ENCODE measurements around the gene HSDL2. TPM values are rescaled to one million over a fixed set of nuclear protein-coding genes. Genes with fewer than 3 reads are reported as not detected.

The HSDL2 gene
- total and polyA plus RNA-seq, 10 of the 15 experiments (the other 5 are each of a cell fraction or from before 2014, with no cell fraction given): 20.9 to 46.1 (median 27.0) TPM

DNA sequence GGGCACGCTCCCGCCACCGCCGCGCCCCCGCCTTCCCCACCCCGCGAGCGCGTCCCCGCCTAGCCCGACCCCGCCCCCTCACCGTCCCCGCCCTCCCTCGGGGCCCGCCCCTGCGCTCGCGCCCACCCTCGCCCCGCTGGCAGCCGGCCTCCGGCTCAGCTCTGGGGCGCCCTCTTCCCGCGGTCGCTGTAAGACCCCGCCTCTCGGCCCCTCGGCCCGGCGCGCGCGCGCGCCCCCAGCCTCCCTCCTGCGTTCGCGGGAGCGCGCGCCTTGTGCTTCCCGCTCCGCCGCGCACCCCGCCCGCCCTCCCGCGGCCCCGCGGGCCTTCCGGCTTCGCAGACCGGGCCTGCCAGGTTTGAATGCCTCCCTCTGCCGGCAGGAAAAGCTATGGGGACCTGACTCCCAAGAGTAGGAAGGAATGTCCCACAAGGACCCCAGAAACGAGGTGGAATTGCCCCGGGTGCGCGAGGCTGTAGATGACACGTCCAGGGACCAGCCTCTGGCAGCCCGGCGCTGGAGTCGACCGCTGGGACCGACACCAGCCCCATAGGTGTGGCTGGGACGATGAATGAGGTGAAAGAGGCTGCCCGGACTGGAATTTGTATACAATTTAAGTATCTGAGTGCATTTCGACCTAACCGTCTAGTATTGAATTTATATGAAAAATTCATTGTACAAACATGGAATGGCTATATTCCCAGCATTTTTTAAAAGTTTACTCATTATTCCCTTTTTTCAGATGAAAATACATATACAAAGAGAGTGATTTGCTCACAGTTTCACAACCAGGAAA, 46.1 kb upstream of the HSDL2 start (continued):
- TF ChIP-seq, protein P1, sequence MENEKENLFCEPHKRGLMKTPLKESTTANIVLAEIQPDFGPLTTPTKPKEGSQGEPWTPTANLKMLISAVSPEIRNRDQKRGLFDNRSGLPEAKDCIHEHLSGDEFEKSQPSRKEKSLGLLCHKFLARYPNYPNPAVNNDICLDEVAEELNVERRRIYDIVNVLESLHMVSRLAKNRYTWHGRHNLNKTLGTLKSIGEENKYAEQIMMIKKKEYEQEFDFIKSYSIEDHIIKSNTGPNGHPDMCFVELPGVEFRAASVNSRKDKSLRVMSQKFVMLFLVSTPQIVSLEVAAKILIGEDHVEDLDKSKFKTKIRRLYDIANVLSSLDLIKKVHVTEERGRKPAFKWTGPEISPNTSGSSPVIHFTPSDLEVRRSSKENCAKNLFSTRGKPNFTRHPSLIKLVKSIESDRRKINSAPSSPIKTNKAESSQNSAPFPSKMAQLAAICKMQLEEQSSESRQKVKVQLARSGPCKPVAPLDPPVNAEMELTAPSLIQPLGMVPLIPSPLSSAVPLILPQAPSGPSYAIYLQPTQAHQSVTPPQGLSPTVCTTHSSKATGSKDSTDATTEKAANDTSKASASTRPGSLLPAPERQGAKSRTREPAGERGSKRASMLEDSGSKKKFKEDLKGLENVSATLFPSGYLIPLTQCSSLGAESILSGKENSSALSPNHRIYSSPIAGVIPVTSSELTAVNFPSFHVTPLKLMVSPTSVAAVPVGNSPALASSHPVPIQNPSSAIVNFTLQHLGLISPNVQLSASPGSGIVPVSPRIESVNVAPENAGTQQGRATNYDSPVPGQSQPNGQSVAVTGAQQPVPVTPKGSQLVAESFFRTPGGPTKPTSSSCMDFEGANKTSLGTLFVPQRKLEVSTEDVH (IDR thresholded peaks at IDR 0.05; ENCODE audit: low read depth, partially characterized antibody): no peak
- peak; percentile 33; the same call in 1 of the 2 replicates for TF ChIP-seq POLR2AphosphoS5 (IDR thresholded peaks at IDR 0.05; ENCODE audit: low read length)
- TF ChIP-seq, protein P2, sequence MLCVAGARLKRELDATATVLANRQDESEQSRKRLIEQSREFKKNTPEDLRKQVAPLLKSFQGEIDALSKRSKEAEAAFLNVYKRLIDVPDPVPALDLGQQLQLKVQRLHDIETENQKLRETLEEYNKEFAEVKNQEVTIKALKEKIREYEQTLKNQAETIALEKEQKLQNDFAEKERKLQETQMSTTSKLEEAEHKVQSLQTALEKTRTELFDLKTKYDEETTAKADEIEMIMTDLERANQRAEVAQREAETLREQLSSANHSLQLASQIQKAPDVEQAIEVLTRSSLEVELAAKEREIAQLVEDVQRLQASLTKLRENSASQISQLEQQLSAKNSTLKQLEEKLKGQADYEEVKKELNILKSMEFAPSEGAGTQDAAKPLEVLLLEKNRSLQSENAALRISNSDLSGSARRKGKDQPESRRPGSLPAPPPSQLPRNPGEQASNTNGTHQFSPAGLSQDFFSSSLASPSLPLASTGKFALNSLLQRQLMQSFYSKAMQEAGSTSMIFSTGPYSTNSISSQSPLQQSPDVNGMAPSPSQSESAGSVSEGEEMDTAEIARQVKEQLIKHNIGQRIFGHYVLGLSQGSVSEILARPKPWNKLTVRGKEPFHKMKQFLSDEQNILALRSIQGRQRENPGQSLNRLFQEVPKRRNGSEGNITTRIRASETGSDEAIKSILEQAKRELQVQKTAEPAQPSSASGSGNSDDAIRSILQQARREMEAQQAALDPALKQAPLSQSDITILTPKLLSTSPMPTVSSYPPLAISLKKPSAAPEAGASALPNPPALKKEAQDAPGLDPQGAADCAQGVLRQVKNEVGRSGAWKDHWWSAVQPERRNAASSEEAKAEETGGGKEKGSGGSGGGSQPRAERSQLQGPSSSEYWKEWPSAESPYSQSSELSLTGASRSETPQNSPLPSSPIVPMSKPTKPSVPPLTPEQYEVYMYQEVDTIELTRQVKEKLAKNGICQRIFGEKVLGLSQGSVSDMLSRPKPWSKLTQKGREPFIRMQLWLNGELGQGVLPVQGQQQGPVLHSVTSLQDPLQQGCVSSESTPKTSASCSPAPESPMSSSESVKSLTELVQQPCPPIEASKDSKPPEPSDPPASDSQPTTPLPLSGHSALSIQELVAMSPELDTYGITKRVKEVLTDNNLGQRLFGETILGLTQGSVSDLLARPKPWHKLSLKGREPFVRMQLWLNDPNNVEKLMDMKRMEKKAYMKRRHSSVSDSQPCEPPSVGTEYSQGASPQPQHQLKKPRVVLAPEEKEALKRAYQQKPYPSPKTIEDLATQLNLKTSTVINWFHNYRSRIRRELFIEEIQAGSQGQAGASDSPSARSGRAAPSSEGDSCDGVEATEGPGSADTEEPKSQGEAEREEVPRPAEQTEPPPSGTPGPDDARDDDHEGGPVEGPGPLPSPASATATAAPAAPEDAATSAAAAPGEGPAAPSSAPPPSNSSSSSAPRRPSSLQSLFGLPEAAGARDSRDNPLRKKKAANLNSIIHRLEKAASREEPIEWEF (IDR thresholded peaks at IDR 0.05; ENCODE audit: insufficient replicate concordance, low read depth, low read length): no peak
- TF ChIP-seq NBN (IDR thresholded peaks at IDR 0.05): 0 out of 2 replicates have a peak, but pooled peaks have one; percentile 18
- no peak for TF ChIP-seq MEF2B (IDR thresholded peaks at IDR 0.05; ENCODE audit: partially characterized antibody, poor library complexity, severe bottlenecking)
- no peak for TF ChIP-seq POLR2A (IDR thresholded peaks at IDR 0.05; ENCODE audit: low read depth, low read length)
- TF ChIP-seq, protein P3, sequence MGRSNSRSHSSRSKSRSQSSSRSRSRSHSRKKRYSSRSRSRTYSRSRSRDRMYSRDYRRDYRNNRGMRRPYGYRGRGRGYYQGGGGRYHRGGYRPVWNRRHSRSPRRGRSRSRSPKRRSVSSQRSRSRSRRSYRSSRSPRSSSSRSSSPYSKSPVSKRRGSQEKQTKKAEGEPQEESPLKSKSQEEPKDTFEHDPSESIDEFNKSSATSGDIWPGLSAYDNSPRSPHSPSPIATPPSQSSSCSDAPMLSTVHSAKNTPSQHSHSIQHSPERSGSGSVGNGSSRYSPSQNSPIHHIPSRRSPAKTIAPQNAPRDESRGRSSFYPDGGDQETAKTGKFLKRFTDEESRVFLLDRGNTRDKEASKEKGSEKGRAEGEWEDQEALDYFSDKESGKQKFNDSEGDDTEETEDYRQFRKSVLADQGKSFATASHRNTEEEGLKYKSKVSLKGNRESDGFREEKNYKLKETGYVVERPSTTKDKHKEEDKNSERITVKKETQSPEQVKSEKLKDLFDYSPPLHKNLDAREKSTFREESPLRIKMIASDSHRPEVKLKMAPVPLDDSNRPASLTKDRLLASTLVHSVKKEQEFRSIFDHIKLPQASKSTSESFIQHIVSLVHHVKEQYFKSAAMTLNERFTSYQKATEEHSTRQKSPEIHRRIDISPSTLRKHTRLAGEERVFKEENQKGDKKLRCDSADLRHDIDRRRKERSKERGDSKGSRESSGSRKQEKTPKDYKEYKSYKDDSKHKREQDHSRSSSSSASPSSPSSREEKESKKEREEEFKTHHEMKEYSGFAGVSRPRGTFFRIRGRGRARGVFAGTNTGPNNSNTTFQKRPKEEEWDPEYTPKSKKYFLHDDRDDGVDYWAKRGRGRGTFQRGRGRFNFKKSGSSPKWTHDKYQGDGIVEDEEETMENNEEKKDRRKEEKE (IDR thresholded peaks at IDR 0.05): no peak
- peak; percentile 53; the same call in 1 of the 2 replicates for TF ChIP-seq YY1 (IDR thresholded peaks at IDR 0.05; ENCODE audit: low read depth, low read length)
- peak in 1 of 2 experiments; percentile 31; a peak in 1 of 4 replicates for TF ChIP-seq BHLHE40 (IDR thresholded peaks at IDR 0.05; ENCODE audit: borderline replicate concordance in 1 of 2, low read depth in 2 of 2, low read length in 1 of 2)
- TF ChIP-seq, protein P4, sequence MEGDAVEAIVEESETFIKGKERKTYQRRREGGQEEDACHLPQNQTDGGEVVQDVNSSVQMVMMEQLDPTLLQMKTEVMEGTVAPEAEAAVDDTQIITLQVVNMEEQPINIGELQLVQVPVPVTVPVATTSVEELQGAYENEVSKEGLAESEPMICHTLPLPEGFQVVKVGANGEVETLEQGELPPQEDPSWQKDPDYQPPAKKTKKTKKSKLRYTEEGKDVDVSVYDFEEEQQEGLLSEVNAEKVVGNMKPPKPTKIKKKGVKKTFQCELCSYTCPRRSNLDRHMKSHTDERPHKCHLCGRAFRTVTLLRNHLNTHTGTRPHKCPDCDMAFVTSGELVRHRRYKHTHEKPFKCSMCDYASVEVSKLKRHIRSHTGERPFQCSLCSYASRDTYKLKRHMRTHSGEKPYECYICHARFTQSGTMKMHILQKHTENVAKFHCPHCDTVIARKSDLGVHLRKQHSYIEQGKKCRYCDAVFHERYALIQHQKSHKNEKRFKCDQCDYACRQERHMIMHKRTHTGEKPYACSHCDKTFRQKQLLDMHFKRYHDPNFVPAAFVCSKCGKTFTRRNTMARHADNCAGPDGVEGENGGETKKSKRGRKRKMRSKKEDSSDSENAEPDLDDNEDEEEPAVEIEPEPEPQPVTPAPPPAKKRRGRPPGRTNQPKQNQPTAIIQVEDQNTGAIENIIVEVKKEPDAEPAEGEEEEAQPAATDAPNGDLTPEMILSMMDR (IDR thresholded peaks at IDR 0.05 in 2 of 3, conservative IDR thresholded peaks at IDR 0.05 in 1 of 3; ENCODE audit: control insufficient read depth in 2 of 3, extremely low read depth in 1 of 3, insufficient read depth in 1 of 3, low read depth in 3 of 3, low read length in 3 of 3): peak in 2 of 3 experiments; percentile 18 to 49; a peak in 5 of 6 replicates
- TF ChIP-seq WRNIP1 (IDR thresholded peaks at IDR 0.05; ENCODE audit: borderline replicate concordance, low read depth, low read length): no peak
